ENCODE data around the gene KCNB1.
A peak's percentile ranks its signal among the peaks of the same experiment; 100 is the strongest.
"Not testable (repeated sequence)": the region's sequence is repeated elsewhere in the genome, so short reads cannot be mapped to it uniquely, and the experiment has no call there.

KCNB1 gene

DNA sequence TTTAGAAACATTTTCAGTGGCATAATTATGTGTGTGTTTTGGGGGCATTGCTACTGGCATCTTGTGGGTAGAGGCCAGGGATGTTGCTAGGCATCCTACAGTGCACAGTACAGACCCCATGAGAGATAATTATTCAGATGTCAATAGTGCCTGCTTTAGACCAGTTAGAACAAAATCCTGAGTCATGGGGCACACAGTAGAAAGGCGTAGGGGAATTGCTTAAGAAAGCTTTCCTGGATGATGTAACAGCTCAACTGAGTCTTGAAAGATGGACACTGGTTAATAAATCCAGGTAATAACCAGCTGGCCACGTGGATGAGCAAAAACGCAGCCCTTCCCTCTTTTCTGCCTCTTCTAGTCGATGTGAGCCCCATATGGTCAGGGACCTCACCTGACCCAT, 51.1 kb downstream of the KCNB1 start:
- no peak for DNase-seq

DNA sequence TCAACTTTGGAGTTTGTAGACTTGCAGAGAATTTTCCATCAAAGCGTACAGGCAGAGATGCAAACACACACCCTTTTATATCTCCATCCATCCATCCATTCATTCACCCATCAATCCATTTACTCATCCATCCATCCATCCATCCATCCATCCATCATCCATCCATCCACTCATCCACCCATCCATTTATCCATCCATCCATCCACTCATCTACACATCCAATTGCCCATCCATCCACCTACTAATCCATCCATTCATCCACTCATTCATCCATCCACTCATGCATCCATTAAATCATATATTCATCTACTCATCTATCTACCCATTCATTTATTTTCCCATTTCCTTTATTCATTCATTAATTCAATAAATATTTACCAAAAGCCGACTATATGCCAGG, 52.1 kb downstream of the KCNB1 start:
- no peak for DNase-seq

DNA sequence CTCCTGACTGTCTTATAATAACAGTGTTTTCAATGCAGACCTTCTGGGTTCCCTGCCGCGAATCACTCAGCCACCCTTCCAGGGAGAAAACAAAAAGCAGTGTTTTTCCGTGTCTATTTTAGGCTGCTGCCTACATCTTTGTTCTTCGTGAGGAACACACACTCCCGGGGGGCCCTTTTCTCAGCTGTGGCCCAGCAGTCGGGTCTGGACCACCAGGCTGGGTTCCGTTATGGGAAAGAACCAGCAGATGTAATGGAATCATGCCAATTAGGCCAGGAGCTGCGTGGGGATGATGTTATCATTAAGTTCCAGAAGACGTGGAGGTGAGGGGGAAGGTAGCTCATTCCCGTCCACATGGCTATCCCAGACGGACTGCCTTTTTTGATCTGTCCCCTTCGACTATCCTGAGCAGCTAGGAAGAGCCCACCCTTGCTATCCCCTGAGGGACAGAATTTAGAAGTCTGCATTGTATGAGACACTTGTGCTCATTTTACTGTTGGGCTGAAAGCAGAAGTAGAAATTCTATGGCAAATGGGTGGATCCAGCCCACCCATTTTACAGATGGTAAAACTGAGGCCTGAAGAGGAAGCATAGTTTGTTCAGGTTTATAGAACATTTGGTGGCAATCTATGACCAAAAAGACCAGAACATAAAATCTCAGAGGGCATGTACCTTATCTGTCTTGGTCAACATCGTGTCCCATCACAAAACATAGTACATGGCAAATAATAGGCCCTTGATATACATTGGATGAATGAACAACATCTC, 54.5 kb downstream of the KCNB1 start:
- no peak for DNase-seq

DNA sequence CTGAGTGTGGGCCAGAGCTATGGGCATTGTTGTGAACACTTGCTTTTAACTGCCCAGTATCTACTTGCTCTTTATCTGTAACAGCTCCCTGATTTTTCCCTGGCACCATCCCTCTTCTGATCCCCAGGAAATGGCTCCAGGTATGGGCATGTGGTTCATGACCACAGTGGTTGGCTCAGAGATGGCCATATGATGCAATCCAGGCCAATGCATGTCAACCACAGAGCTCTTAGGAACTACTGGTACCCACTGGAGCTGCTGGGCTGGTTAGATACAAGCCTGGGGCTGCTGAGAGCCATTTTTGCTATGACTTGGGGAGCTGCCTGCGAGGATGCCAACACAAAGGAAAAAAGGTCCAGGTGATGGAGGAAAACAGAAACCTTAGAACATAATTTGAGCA, 55.6 kb downstream of the KCNB1 start:
- no peak for DNase-seq

DNA sequence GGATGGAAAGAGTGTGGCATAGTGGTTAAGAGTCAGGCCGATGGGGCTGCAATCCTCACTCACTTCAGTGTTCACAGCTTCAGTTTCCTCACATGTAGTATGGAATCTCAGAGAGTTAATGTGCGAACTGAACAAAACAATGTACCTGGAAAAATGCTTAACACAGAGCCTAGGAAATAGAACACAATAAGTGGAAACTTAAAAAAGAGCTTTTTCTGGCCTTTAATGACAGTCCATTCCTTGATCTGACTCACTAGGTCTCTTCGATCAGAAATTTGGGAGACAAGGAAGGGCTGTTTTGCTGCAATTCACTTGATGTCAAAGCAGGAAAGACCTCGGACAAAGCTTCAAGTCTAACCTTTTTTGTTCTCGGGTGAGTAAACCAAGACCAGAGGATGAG, 56.1 kb downstream of the KCNB1 start:
- DNase-seq, result no peak

- peak; percentile 54 for DNase-seq
Measured at GRCh38 chr20:49424536-49424935, 57.9 kb downstream of the KCNB1 start.

- no peak for DNase-seq
Measured at GRCh38 chr20:49422161-49422560, 60.3 kb downstream of the KCNB1 start.

DNA sequence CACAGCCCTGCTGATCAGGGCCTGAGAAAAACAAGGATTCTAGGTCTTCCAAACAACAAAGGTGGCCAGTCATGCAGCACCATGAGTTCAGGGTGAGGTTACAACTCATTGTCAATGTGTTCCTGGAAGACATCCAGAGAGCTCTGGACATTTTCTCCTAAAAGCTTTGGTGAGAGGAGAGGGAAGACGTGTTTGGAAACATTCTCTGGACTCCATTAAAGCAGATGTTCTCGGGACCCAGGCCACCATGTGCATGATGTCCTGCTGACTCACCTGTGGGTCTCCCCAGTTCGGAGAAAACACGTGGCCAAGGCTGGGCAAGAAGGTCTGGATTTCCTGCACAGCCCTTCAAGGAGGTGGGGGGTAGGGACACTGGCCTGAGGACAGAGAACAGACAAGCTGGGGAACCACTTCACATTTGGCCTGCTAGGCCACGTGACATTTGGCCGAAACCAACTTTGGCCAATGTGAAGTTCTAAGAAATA, 61.6 kb downstream of the KCNB1 start:
- DNase-seq, result no peak

DNA sequence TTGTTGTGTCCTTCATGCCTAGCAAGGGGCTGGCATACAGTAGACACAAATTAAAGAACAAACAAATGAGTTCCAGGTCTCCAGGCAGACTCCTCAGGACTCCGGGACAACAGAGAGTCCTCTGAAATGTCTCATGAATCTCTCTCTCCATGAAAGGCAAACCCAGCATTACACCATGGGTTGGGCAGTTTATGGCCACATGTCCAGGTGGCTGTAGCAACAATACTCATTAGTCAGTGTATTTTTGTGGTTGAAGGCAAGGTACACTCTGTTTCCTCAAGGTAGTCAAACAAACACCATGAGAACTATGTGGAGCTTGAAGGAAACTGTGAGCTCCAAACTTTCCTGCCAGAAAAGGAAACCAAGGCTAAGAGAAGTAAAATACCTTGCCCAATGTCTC, 62.2 kb downstream of the KCNB1 start:
- no peak for DNase-seq

DNA sequence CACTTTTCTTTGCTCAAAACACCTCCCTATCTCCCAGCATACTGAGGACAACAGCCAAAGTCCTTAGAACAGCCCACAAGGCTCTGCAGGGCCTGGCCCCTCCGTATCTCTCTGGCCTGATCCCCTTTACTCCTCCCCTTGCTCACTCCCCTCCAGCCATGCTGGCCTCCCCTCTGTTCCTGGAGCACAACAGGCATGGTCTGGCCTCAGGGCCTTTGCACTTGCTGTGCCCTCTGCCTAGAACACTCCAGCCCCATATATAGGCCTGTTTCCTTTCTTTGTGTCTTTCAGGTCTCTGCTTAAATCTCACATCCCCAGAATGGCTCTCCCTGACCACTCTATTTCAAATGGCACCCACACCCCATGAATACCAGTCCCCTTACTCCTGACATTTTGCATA, 62.7 kb downstream of the KCNB1 start:
- no peak for DNase-seq

DNA sequence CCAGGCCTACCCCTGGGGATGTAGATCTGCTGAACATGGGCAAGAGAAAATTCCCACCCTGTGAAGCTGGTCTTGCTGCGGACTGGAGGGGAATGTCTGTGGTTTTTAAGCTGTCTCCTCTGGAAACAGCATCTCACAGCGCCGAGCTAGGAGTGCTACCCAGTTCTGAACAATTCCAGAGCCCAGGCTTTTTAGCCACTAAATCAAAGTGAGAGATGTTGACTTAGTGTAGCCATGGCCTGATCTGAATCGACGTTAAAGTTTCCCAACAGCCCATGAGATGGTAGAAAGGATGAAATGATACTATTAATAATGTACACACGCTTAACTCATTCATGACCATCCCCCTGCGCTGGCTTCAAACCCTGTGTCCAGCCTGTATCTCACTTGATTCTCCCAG, 63.7 kb downstream of the KCNB1 start:
- DNase-seq, result no peak

DNA sequence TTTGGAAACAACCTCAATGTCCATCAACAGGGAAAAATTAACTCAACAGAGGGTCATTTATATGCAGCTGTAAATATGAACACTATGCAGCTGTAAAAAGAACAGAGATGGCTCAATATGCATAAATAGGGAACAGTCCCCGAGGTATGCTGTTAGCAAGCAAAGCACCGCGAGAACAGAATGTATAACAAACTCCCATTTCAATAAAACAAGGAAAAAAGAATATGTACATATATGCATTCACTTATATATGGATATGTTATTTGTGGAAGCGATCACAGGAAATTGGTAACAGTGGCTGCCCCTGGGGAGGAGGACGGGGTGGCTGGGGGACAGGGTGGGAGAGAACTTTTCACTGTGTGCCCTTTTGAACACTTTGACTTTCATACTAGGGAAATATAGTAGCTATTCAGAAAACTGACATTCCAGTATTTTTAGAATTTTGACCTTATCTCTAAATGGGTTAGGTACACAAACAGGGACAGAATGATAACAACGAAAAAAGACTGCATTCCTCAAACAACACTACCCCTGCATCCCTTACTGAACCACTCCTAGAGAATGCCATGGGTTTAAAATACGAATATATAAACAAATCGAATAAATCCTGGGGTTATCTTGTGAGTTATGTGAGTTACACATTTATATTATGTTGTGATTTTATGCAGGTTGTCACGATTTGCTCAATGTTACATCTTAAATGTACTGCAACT, 64.5 kb downstream of the KCNB1 start:
- no peak for DNase-seq

GRCh38 chr20:49415668-49416044, 66.8 kb downstream of the KCNB1 start:
- no peak for DNase-seq

DNA sequence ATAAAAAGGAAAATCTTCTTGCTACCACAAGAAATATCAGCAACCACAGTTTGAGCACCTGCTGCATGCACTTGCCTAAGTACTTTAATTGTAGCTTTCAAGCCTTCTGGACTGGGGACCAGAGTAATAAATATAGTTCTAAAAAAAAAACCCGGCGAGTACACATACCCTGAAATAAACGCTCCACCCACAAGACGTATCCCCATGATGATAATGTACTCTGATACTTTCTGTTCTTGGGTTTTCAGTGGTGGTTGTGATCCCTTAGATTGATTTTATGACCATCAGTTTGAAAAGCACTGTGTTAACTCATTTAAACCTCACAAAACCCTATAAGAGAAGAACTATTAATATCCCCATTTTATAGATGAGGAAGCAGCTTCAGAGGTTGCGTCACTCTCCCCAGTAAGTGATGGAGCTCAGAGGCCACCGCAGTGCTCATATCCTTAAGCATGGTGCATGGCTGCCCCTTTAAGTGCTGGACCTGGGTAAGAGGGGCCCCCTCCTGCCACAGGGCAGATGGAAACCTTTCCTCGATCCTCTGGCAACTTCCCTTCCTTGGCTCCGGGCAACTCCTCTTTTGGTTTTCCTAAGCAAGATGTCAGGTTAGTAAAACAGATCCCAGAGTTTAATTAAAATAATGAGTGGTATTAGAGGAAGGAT, 67.3 kb downstream of the KCNB1 start:
- no peak for DNase-seq

- no peak for DNase-seq
Measured at GRCh38 chr20:49413677-49414076, 68.8 kb downstream of the KCNB1 start.

DNA sequence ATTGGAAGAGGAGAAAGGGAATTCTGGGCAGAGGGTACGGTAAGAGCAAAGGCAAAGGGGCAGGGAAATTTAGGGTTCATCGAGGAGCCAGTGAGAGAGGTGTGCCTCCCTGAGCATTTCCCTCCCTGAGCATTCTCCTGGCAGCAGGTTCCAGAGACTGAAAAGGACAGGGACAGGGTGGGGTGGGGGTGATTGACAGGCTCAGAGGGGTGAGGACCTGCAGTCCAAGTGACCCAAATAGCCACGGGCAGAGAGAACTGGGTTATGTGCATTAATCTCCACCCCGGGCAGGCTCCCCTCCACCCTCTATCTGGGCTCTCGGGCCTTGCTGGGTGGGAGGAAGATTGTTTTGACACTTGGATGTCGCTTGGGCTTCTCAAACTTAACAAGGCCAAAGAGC, 69.5 kb downstream of the KCNB1 start:
- no peak for DNase-seq

GRCh38 chr20:49412254-49412653, 70.2 kb downstream of the KCNB1 start:
- DNase-seq, result no peak

DNA sequence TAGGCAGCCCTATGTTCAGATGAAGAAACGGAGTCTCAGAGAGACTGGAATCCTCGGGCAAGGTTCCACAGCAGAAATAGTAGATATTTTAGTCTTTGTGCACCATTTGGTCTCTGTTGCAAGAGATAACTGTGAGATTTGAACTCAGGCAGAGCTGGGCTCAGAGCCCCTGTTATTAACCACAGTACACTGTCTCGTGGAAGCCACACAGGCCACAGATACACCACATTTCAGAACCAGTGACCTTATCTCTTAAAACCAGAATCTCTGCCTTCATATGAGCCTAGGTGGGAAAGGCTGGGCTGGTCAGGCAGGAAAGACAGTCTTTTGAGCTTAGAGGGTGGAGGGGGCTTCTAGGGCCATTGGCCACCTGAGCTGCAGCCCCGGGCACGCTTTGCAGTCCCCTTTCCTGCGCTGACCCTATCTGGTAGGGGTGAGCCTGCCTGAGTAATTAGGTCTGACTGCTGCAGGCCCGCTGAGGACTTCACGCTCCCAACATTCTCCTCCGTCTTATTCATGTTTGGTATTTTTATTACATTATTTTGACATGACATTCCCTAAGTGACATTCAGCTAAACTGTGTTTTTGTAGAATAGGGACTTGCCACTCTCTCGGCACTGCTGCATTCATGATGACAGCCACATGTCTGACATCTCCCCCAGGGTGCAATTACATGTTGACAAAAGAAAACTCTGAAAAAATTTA, 71.1 kb downstream of the KCNB1 start:
- no peak for DNase-seq

DNA sequence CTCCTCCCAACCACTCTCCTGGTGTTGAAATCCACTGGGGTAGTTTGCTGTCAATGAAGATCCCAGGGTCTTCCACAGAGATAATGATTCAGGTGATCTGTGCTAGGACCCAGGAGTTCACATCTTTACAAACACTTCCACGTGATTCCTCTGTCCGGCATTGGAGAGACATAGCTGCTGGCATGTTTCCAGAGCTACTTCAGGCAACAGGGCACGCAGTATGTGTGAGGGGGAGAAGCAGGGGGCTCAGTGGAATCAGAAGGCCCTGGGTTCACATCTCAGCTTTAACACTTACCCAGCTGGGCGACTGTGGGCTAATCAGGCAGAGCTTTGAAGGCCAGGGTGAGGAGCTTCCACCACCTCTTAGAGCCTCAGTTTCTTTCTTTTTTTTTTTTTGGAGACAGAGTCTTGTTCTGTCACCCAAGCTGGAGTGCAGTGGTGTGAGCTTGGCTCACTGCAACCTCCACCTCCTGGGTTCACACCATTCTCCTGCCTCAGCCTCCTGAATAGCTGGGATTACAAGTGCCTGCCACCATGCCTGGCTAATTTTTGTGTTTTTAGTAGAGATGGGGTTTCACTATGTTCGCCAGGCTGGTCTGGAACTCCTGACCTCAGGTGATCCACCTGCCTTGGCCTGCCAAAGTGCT, 72.4 kb downstream of the KCNB1 start:
- DNase-seq, result not testable (repeated sequence)

- no peak for DNase-seq
Measured at GRCh38 chr20:49409302-49409974, 73.0 kb downstream of the KCNB1 start.

DNA sequence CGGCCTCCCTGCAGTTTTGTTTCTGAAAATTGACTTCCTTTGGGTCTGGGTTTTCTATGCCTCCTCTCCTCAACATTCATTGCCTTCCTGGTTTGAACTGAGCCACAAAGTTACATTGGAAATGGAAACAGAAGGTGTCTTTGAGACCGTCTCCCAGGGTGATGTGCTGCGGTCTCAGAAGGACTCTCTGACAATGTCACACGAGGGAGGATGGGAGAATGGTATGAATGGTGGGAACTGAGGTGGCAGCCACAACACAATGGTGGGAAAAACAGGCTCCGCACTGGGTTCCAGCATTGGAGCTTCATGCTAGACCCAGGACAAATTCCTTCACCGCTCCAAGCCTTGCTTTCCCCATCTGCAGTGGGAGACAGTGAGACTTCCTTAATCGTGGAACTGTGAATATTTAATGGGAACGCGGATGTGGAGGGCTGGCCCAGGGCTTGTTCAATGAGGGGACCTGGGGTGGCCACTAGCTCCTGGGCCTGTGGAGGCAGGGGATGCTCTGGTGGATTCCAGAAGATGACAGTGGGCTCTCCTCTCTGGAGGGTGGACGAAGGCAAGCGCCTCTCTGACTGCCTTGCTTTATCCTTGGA, 73.9 kb downstream of the KCNB1 start:
- no peak for DNase-seq

DNA sequence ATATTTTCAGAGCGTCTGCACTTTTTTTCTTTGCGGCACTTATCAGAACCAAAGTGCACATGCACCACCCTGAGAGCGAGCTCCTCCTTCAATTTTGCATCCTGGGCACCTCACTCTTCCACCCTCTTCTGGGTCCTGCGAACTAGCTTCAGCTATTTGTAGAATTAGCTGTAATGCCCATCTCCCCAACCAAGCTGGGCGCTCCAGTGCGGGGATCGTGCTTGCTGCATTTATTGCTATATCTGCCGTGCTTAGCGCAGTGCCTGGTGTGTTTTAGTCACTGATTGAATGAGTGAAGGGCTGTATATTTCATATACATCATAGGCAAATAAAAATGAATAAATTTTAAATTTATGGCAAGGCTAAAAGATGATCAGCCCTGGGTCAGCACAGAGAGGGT, 75.8 kb downstream of the KCNB1 start:
- DNase-seq, result no peak
